22Rv1 (cell line): ENCODE results near the gene GPR62.

Experiments
- CTCF ChIP-seq: fragments of 450-650 bp; IDR thresholded peaks from 2 replicates; pipeline ENCODE4 v1.5.1; 2017; ENCODE audit warnings: mild to moderate bottlenecking
- ZFX ChIP-seq: fragments of 450-650 bp; IDR thresholded peaks from 2 replicates; pipeline ENCODE4 v1.6.1; 2017; ENCODE audit warnings: antibody characterized with exemption, borderline replicate concordance

GRCh38 chr3:51937611-51938450, 17.4 kb upstream of the GPR62 start:
- no peak for TF ChIP-seq CTCF
- TF ChIP-seq ZFX = no peak
